Astrocyte of the hippocampus (primary cell): ENCODE results near the gene ZPR1.

ENCODE experiments used
- DNase-seq: peaks from one replicate; pipeline ENCODE4 v3.0.0; 2011; ENCODE audit warnings: low read depth, low spot score

The ZPR1 gene

GRCh38 chr11:116750070-116750718, 37.6 kb downstream of the ZPR1 start:
- no peak for DNase-seq

- peak; percentile 55 for DNase-seq
Observed at GRCh38 chr11:116742104-116742503, 45.7 kb downstream of the ZPR1 start.

GRCh38 chr11:116740741-116741140, 47.1 kb downstream of the ZPR1 start:
- DNase-seq: no peak

- no peak for DNase-seq
Observed at GRCh38 chr11:116738975-116739374, 48.8 kb downstream of the ZPR1 start.

GRCh38 chr11:116736763-116737162, 51.1 kb downstream of the ZPR1 start:
- DNase-seq: no peak

- no peak for DNase-seq
Observed at GRCh38 chr11:116733969-116734508, 53.8 kb downstream of the ZPR1 start.

GRCh38 chr11:116733043-116733755, 54.6 kb downstream of the ZPR1 start:
- DNase-seq: no peak

- DNase-seq: peak; percentile 78
Observed at GRCh38 chr11:116732271-116733042, 55.4 kb downstream of the ZPR1 start.

GRCh38 chr11:116731821-116732220, 56.0 kb downstream of the ZPR1 start:
- no peak for DNase-seq

GRCh38 chr11:116731097-116731761, 56.6 kb downstream of the ZPR1 start:
- DNase-seq: peak; percentile 80

GRCh38 chr11:116730601-116731000, 57.2 kb downstream of the ZPR1 start:
- DNase-seq: peak; percentile 28

- DNase-seq: no peak
Observed at GRCh38 chr11:116730241-116730561, 57.6 kb downstream of the ZPR1 start.

GRCh38 chr11:116729501-116730240, 58.2 kb downstream of the ZPR1 start:
- no peak for DNase-seq

GRCh38 chr11:116727990-116728389, 59.8 kb downstream of the ZPR1 start:
- DNase-seq: no peak

GRCh38 chr11:116725434-116726221, 62.2 kb downstream of the ZPR1 start:
- DNase-seq: peak; percentile 51

GRCh38 chr11:116724813-116725212, 63.0 kb downstream of the ZPR1 start:
- no peak for DNase-seq
